GM21528 (cell line): ENCODE data around the gene TUBB2A.

ENCODE experiments used
- ATAC-seq: cut with Tn5 transposase; IDR thresholded peaks from one replicate; pipeline ENCODE4 v1.9.1; 2021; ENCODE audit warnings: mild to moderate bottlenecking, moderate library complexity; ENCODE audit not compliant: unreplicated experiment, low FRiP score

Gene TUBB2A

GRCh38 chr6:3125815-3126214, 31.5 kb downstream of the TUBB2A start:
- ATAC-seq = no peak

- no peak for ATAC-seq
Observed at GRCh38 chr6:3124667-3125066, 32.7 kb downstream of the TUBB2A start.

DNA sequence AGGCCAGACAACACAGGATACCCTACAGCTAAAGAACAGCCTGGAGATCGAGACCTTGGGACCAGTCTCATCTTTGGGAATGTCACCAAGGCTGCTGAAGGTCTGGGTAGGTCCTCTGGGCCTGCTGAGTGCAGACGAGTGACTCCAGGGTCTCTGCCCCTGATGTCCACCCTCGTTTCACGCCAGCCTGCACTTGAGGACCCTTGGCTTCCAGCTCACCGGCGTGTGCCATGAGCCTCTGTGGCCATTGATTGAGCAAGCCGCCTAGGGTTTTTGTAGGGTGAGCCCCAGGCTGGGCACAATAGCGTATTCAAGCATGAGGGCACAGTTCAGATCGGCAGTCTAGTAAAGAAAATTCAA, 34.5 kb downstream of the TUBB2A start:
- no peak for ATAC-seq

DNA sequence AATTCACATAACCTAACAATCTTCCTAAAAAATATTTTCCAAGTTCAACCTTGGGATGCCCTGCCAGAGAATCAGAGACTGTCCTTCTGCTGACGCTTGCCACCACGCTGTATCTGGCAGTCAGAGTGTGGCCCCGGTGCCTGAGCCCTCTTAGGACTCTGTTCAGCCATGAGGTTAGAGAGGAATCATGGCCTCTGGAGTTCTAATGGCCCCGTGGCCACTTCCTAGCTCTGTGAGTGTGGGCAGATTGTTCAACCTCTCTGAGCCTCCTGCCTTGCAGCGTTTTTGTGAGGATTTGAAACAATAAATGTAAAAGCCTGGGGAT, 36.6 kb downstream of the TUBB2A start:
- no peak for ATAC-seq

- peak; percentile 47 for ATAC-seq
Observed at GRCh38 chr6:3119040-3119723, 38.2 kb downstream of the TUBB2A start.

DNA sequence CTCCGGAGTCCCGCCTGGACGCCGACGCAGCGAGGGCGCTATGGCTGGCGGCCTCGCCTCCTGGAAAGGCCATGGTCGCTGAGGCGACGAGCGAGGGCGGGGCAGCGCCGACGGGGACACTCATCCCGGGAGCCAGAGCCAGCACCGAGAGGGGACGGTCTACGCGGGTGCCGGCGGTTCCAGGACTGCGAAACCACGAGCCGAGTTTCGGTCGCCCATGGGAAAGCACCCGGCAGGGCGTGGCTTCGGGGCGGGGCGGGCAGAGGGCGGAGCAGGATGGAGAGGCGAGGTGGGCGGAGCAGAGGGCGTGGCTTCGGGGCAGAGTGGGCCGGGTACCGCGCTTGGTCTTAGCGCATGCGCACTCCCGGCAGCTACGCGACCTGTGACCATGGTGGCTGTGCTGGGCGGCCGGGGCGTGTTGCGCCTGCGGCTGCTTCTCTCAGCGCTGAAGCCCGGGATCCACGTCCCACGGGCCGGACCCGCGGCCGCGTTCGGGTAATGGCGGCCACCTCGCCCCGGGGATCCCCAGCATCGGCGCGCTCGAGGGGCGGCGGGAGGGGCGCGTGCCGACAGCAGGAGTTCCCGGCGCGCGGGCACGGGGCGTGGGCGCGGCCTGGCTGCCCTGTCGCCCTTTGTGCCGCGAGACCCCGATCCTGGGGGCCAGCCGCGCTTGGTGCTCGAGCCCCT, 38.8 kb downstream of the TUBB2A start, which contains the start of gene BPHL:
BPHL (plus strand) TSS at position 359 of the 687 bp plus-strand sequence; CDS start at position 389, 30 bp downstream.
- ATAC-seq = peak; percentile 92

DNA sequence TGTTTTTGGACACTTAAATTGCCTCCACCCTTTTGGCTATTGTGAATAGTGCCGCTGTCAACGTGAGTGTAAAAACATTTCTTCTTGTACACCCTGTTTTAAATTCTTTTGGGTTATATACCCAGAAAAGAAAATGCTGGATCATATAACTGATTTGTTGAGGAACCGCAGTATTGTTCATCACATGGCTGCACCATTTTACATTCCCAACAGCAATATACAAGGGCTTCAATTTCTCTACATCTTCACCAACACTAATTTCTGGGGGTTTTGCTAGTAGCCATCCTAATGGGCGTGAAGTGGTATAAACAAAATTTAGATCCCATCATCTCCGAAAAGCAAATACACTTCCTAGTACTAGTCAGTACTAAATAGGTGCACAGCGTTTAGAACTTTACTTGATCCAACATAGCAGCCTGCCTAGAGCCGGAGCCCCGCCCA, 39.4 kb downstream of the TUBB2A start:
- no peak for ATAC-seq

DNA sequence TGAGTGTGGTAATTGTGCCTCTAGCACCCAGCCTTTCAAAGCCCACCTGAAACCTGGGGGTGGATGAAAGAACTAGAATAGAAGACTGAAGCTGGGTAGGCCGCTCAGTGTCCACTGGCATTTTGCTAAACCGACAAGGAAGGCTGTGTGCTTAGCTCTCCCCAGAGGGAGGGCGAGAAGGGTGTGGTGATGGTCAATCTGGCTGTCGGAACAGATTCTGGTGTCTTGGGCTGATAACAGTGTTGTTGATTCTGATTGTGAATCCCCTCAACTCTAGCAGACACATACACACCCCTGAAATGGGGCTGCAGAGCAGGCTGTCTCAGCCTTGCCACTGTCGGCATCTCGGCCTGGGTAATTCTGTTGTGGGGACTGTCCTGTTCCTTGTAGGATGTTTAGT, 43.0 kb downstream of the TUBB2A start:
- no peak for ATAC-seq

DNA sequence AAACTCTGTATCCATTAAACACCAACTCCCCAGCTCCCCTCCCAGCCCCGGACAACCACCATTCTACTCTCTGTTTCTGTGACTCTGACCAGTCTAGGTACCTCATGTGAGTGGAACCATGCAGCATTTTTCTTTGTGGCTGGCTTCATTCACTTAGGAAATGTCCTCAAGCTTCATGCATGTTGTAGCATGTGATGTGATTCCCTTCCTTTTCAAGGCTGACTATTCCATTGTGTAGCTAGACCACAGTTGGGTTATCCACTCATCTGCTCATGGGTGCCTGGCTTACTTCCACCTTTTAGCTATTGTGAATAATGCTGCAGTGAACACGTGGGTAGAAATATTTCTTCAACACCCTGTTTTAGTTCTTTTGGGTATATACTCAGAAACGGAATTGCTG, 47.6 kb downstream of the TUBB2A start:
- no peak for ATAC-seq

- no peak for ATAC-seq
Observed at GRCh38 chr6:3108746-3109414, 48.5 kb downstream of the TUBB2A start.
